CD4-positive, alpha-beta T cell treated with Interleukin-6 for 4 hours (primary cell): Measurements from ENCODE around the gene FOXL3.
"Not testable (repeated sequence)": the region's sequence is repeated elsewhere in the genome, so short reads cannot be mapped to it uniquely, and the experiment has no call there.

Experiments
- DNase-seq: peaks from one replicate; pipeline ENCODE4 v3.0.0-alpha.2; 2020; ENCODE audit warnings: mixed read lengths

FOXL3 gene

GRCh38 chr7:255721-256361 is 34.1 kb upstream of the FOXL3 start:
- DNase-seq, result no peak

- no peak for DNase-seq
Observed at GRCh38 chr7:256461-256940, 33.5 kb upstream of the FOXL3 start.

- no peak for DNase-seq
Observed at GRCh38 chr7:256981-257646, 32.9 kb upstream of the FOXL3 start.

- no peak for DNase-seq
Observed at GRCh38 chr7:257647-257992, 32.4 kb upstream of the FOXL3 start.

- no peak for DNase-seq
Observed at GRCh38 chr7:258476-259190, 31.3 kb upstream of the FOXL3 start.

GRCh38 chr7:259191-259505 is 30.8 kb upstream of the FOXL3 start:
- no peak for DNase-seq

GRCh38 chr7:259751-260405 is 30.1 kb upstream of the FOXL3 start:
- DNase-seq, result no peak

- DNase-seq, result no peak
Observed at GRCh38 chr7:260441-261281, 29.3 kb upstream of the FOXL3 start.

- DNase-seq, result no peak
Observed at GRCh38 chr7:261341-262250, 28.4 kb upstream of the FOXL3 start.

GRCh38 chr7:262251-262572 is 27.8 kb upstream of the FOXL3 start:
- no peak for DNase-seq

GRCh38 chr7:262631-263311 is 27.2 kb upstream of the FOXL3 start:
- DNase-seq, result not testable (repeated sequence)

- DNase-seq, result not testable (repeated sequence)
Observed at GRCh38 chr7:263483-264351, 26.3 kb upstream of the FOXL3 start.

GRCh38 chr7:264541-265191 is 25.3 kb upstream of the FOXL3 start:
- no peak for DNase-seq

- no peak for DNase-seq
Observed at GRCh38 chr7:265192-265997, 24.6 kb upstream of the FOXL3 start.

GRCh38 chr7:265998-266850 is 23.7 kb upstream of the FOXL3 start:
- DNase-seq, result no peak

- DNase-seq, result no peak
Observed at GRCh38 chr7:266851-267840, 22.8 kb upstream of the FOXL3 start.
